SK-N-SH treated with all-trans-retinoic acid at 6 μM for 48 hours (cell line): ENCODE measurements around the gene TPM4.

Experiments used
- BACH2 ChIP-seq: fragments of 250-450 bp; sonication (Bioruptor Pico); IDR thresholded peaks from 2 replicates; pipeline ENCODE4 v1.9.0; 2021; ENCODE audit warnings: mild to moderate bottlenecking, borderline replicate concordance
- CREB5 ChIP-seq: fragments of 250-450 bp; sonication (Bioruptor Pico); IDR thresholded peaks from 2 replicates; pipeline ENCODE4 v1.5.1; 2020; ENCODE audit warnings: low read depth, mild to moderate bottlenecking, moderate library complexity
- ISL1 ChIP-seq: fragments of 250-450 bp; sonication (Bioruptor Pico); IDR thresholded peaks from 2 replicates; pipeline ENCODE4 v2.1.2; 2022; ENCODE audit warnings: mild to moderate bottlenecking, moderate library complexity
- OSR1 ChIP-seq: fragments of 250-450 bp; sonication (Bioruptor Pico); IDR thresholded peaks from 2 replicates; pipeline ENCODE4 v1.8.0; 2022; ENCODE audit warnings: moderate library complexity, mild to moderate bottlenecking, inconsistent platforms
- RARB ChIP-seq: fragments of 250-450 bp; sonication (Bioruptor Pico); IDR thresholded peaks from 2 replicates; pipeline ENCODE4 v1.8.0; 2021; ENCODE audit warnings: mild to moderate bottlenecking, moderate library complexity
- TCF4 ChIP-seq: fragments of 250-450 bp; sonication (Bioruptor Pico); IDR thresholded peaks from 2 replicates; pipeline ENCODE4 v1.8.0; 2021; ENCODE audit warnings: mild to moderate bottlenecking, moderate library complexity, borderline replicate concordance
- ZFP3 ChIP-seq: fragments of 250-450 bp; sonication (Bioruptor Pico); IDR thresholded peaks from 2 replicates; pipeline ENCODE4 v1.5.0; 2020; ENCODE audit warnings: mild to moderate bottlenecking, moderate library complexity
- ZFP30 ChIP-seq: fragments of 450-650 bp; formaldehyde crosslinking; IDR thresholded peaks from 2 replicates; pipeline ENCODE4 v1.5.0; 2022; ENCODE audit warnings: mild to moderate bottlenecking, moderate library complexity
- TF ChIP-seq, protein P1 (sequence below): fragments of 250-450 bp; sonication (Bioruptor Pico); IDR thresholded peaks from 2 replicates; pipeline ENCODE4 v1.8.0; 2021; ENCODE audit warnings: low read depth, mild to moderate bottlenecking, moderate library complexity, borderline replicate concordance
- TF ChIP-seq, protein P2 (sequence below): fragments of 250-450 bp; sonication (Bioruptor Pico); IDR thresholded peaks from 2 replicates; pipeline ENCODE4 v1.8.0; 2020; ENCODE audit warnings: mild to moderate bottlenecking, moderate library complexity, borderline replicate concordance
- TF ChIP-seq, protein P3 (sequence below): fragments of 250-450 bp; sonication (Bioruptor Pico); IDR thresholded peaks from 2 replicates; pipeline ENCODE4 v1.5.1; 2021; ENCODE audit warnings: mild to moderate bottlenecking, moderate library complexity

DNA sequence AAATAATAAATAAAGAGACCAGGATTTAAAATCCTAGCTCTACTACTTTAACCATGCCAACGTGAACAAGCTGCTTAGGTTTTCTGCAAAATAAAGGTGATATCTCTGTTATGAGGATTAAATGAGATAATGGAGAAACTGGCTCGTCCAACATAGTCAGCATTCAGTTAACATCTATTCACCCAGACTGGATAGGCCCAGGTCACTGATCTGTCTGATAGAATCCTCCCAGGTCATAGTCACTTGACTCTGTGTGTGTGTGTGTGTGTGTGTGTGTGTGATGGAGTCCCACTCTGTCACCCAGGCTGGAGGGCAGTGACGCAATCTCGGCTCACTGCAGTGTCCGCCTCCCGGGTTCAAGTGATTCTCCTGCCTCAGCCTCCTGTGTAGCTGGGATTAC is 22.5 kb downstream of the TPM4 start:
- TF ChIP-seq ZFP30 (CRISPR knock-in tag) (no peak), TCF4 (CRISPR knock-in tag) (no peak), OSR1 (no peak), ISL1 (CRISPR knock-in tag) (no peak), BACH2 (CRISPR knock-in tag) (no peak), CREB5 (CRISPR knock-in tag) (no peak), RARB (no peak), ZFP3 (CRISPR knock-in tag) (no peak)
- TF ChIP-seq, protein P1, sequence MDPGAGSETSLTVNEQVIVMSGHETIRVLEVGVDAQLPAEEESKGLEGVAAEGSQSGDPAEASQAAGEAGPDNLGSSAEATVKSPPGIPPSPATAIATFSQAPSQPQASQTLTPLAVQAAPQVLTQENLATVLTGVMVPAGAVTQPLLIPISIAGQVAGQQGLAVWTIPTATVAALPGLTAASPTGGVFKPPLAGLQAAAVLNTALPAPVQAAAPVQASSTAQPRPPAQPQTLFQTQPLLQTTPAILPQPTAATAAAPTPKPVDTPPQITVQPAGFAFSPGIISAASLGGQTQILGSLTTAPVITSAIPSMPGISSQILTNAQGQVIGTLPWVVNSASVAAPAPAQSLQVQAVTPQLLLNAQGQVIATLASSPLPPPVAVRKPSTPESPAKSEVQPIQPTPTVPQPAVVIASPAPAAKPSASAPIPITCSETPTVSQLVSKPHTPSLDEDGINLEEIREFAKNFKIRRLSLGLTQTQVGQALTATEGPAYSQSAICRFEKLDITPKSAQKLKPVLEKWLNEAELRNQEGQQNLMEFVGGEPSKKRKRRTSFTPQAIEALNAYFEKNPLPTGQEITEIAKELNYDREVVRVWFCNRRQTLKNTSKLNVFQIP (CRISPR knock-in tag) = no peak
- TF ChIP-seq, protein P2, sequence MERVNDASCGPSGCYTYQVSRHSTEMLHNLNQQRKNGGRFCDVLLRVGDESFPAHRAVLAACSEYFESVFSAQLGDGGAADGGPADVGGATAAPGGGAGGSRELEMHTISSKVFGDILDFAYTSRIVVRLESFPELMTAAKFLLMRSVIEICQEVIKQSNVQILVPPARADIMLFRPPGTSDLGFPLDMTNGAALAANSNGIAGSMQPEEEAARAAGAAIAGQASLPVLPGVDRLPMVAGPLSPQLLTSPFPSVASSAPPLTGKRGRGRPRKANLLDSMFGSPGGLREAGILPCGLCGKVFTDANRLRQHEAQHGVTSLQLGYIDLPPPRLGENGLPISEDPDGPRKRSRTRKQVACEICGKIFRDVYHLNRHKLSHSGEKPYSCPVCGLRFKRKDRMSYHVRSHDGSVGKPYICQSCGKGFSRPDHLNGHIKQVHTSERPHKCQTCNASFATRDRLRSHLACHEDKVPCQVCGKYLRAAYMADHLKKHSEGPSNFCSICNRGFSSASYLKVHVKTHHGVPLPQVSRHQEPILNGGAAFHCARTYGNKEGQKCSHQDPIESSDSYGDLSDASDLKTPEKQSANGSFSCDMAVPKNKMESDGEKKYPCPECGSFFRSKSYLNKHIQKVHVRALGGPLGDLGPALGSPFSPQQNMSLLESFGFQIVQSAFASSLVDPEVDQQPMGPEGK (CRISPR knock-in tag) = no peak
- TF ChIP-seq, protein P3, sequence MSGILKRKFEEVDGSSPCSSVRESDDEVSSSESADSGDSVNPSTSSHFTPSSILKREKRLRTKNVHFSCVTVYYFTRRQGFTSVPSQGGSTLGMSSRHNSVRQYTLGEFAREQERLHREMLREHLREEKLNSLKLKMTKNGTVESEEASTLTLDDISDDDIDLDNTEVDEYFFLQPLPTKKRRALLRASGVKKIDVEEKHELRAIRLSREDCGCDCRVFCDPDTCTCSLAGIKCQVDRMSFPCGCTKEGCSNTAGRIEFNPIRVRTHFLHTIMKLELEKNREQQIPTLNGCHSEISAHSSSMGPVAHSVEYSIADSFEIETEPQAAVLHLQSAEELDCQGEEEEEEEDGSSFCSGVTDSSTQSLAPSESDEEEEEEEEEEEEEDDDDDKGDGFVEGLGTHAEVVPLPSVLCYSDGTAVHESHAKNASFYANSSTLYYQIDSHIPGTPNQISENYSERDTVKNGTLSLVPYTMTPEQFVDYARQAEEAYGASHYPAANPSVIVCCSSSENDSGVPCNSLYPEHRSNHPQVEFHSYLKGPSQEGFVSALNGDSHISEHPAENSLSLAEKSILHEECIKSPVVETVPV (CRISPR knock-in tag) = no peak
